Neuronal stem cell (in vitro differentiated cells): Measurements from ENCODE around the gene FRA10AC1.

Experiments used
- DNase-seq: peaks from one replicate; pipeline ENCODE4 v3.0.0-alpha.2; 2013; ENCODE audit warnings: low spot score
- H2AFZ ChIP-seq: one replicate; pipeline ENCODE4 v1.6.1; 2013; ENCODE audit warnings: mild to moderate bottlenecking, low read length, inconsistent platforms
- H2AK5ac ChIP-seq: 2 replicates; pipeline ENCODE4 v1.6.1; 2013; ENCODE audit warnings: low read depth, mild to moderate bottlenecking, inconsistent platforms, low read length, moderate library complexity, mixed read lengths
- H2BK120ac ChIP-seq: 2 replicates; pipeline ENCODE4 v1.6.1; 2013; ENCODE audit warnings: low read depth, mild to moderate bottlenecking, inconsistent platforms, low read length, moderate library complexity, mixed read lengths
- H2BK12ac ChIP-seq: one replicate; pipeline ENCODE4 v1.6.1; 2013; ENCODE audit warnings: low read length, inconsistent platforms
- H2BK15ac ChIP-seq: 2 replicates; pipeline ENCODE4 v1.6.1; 2013; ENCODE audit warnings: mild to moderate bottlenecking, low read length, inconsistent platforms, mixed read lengths
- H2BK5ac ChIP-seq: one replicate; pipeline ENCODE4 v1.6.1; 2013; ENCODE audit warnings: inconsistent platforms, mild to moderate bottlenecking, low read length, moderate library complexity
- H3K14ac ChIP-seq: one replicate; pipeline ENCODE4 v1.6.1; 2013; ENCODE audit warnings: low read length, inconsistent platforms
- H3K18ac ChIP-seq: 2 replicates; pipeline ENCODE4 v1.6.1; 2013; ENCODE audit warnings: low read length, inconsistent platforms
- H3K23ac ChIP-seq: 2 replicates; pipeline ENCODE4 v1.6.1; 2013; ENCODE audit warnings: low read depth, mild to moderate bottlenecking, mixed read lengths, low read length, inconsistent platforms; ENCODE audit not compliant: poor library complexity
- H3K27ac ChIP-seq: replicated peaks from 3 replicates; pipeline ENCODE4 v1.5.1; 2013; ENCODE audit warnings: low read length, inconsistent platforms
- H3K27me3 ChIP-seq, 3 experiments: 2 replicates each; pipeline ENCODE4 v1.6.1; 2013; ENCODE audit warnings: low read length in 3 of 3, mild to moderate bottlenecking in 2 of 3, inconsistent platforms in 1 of 3, low read depth in 1 of 3, mixed read lengths in 1 of 3, moderate library complexity in 1 of 3; ENCODE audit not compliant: control insufficient read depth in 3 of 3, insufficient read depth in 3 of 3
- H3K36me3 ChIP-seq, 2 donors: replicated peaks in 1 of 2; 2 replicates each; pipeline ENCODE4 v1.6.1; 2013; ENCODE audit warnings: low read length in 2 of 2; ENCODE audit not compliant: control insufficient read depth in 2 of 2, insufficient read depth in 2 of 2
- H3K4ac ChIP-seq: 2 replicates; pipeline ENCODE4 v1.6.1; 2013; ENCODE audit warnings: inconsistent platforms, mild to moderate bottlenecking, low read length, moderate library complexity
- H3K4me1 ChIP-seq, 2 donors: 1 replicate in 1 of 2; 2 replicates in 1 of 2; pipeline ENCODE4 v1.6.1; 2013; ENCODE audit warnings: low read length in 2 of 2, low read depth in 1 of 2; ENCODE audit not compliant: control insufficient read depth in 2 of 2, insufficient read depth in 1 of 2
- H3K4me2 ChIP-seq: one replicate; pipeline ENCODE4 v1.6.1; 2013; ENCODE audit warnings: mild to moderate bottlenecking, low read length, inconsistent platforms; ENCODE audit not compliant: insufficient read depth, poor library complexity, severe bottlenecking
- H3K4me3 ChIP-seq, 2 donors: 2 replicates each; pipeline ENCODE4 v1.5.1; 2013; ENCODE audit warnings: low read length in 2 of 2, mild to moderate bottlenecking in 2 of 2, inconsistent platforms in 1 of 2, moderate library complexity in 1 of 2
- H3K79me1 ChIP-seq: one replicate; pipeline ENCODE4 v1.6.1; 2013; ENCODE audit warnings: low read depth, mild to moderate bottlenecking, inconsistent platforms, low read length, moderate library complexity
- H3K9ac ChIP-seq: one replicate; pipeline ENCODE4 v1.6.1; 2013; ENCODE audit warnings: mild to moderate bottlenecking, low read depth, low read length, inconsistent platforms; ENCODE audit not compliant: poor library complexity
- H3K9me3 ChIP-seq, 2 donors: replicated peaks in 1 of 2; 2 replicates each; pipeline versions ENCODE3 to v1.6.1; 2013; ENCODE audit warnings: low read length in 2 of 2, mild to moderate bottlenecking in 2 of 2, inconsistent platforms in 1 of 2, low read depth in 1 of 2, mixed read lengths in 1 of 2, moderate library complexity in 1 of 2; ENCODE audit not compliant: control insufficient read depth in 2 of 2, insufficient read depth in 1 of 2
- H4K8ac ChIP-seq: one replicate; pipeline ENCODE4 v1.6.1; 2013; ENCODE audit warnings: low read depth, mild to moderate bottlenecking, inconsistent platforms, low read length, moderate library complexity
- H4K91ac ChIP-seq: one replicate; pipeline ENCODE4 v1.6.1; 2013; ENCODE audit warnings: low read length, low read depth, mild to moderate bottlenecking, inconsistent platforms; ENCODE audit not compliant: poor library complexity
- WGBS, 2 donors: extraction: QIAGEN DNeasy Blood & Tissue Kit; methylation state at CpG; one replicate each; pipeline ENCODE4 v1.1.7; 2013; ENCODE audit warnings: missing lambda C conversion rate in 2 of 2, mixed read lengths in 1 of 2; ENCODE audit not compliant: insufficient read length in 2 of 2, insufficient replicate concordance in 1 of 2; ENCODE audit errors: extremely low coverage in 2 of 2; 5-methylcytosine and 5-hydroxymethylcytosine counted together

FRA10AC1 gene

GRCh38 chr10:93718937-93719725 is 16.7 kb upstream of the FRA10AC1 start:
- no peaks in the 10 kb centered on the region for H3K9me3 ChIP-seq
- DNase-seq, result no peak
- H3K23ac ChIP-seq, result no peak overlapping the region
- no peak overlapping the region for H2BK12ac ChIP-seq
- no peaks in the 10 kb centered on the region for H3K4me1 ChIP-seq
- H2BK15ac ChIP-seq, result no peak overlapping the region
- H2BK120ac ChIP-seq, result no peak overlapping the region
- no peak overlapping the region for H3K4ac ChIP-seq
- no peak overlapping the region for H3K27ac ChIP-seq
- H2AFZ ChIP-seq, result no peak overlapping the region
- no peak overlapping the region for H3K9ac ChIP-seq
- no peak overlapping the region for H2BK5ac ChIP-seq
- no peak overlapping the region for H3K4me2 ChIP-seq
- no peak overlapping the region for H3K4me3 ChIP-seq
- no peak overlapping the region for H2AK5ac ChIP-seq
- peaks cover 0 to 7% (median 0%) of the 10 kb centered on the region in 3 experiments for H3K27me3 ChIP-seq
- WGBS, 2 donors, result no CpG with 5 or more reads among the region's 8 CpGs
- H4K91ac ChIP-seq, result no peak overlapping the region
- H3K14ac ChIP-seq, result no peak overlapping the region
- no peak overlapping the region for H4K8ac ChIP-seq
- no peaks in the 10 kb centered on the region for H3K79me1 ChIP-seq
- H3K18ac ChIP-seq, result no peak overlapping the region
- H3K36me3 ChIP-seq, result no peaks in the 10 kb centered on the region

DNA sequence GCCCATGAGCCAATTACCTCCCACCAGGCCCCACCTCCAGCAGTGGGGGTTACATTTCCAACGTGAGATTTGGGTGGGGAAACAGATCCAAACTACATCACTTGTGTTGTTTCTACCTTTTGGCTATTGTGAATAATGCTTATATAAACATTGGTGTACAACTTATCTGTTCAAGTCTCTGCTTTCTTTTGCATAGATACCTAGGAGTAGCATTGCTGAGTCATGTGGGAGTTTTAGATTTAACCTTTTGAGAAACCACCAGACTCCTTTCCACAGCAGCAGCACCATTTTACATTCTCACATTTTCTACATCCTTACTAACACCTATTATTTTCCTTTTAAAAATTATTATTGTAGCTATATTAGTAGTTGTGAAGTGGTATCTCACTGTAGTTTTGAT is 14.4 kb upstream of the FRA10AC1 start:
- H3K9me3 ChIP-seq, result no peaks in the 10 kb centered on the region
- no peak overlapping the region for H3K9ac ChIP-seq
- no peaks in the 10 kb centered on the region for H3K4me1 ChIP-seq
- no peak overlapping the region for H3K4me2 ChIP-seq
- H3K27me3 ChIP-seq, result peaks cover 0 to 7% (median 0%) of the 10 kb centered on the region in 3 experiments
- no peak overlapping the region for H2BK5ac ChIP-seq
- no peaks in the 10 kb centered on the region for H3K79me1 ChIP-seq
- no peak overlapping the region for H2AFZ ChIP-seq
- H3K23ac ChIP-seq, result no peak overlapping the region
- no CpG with 5 or more reads among the region's 1 CpG for WGBS, 2 donors
- H3K14ac ChIP-seq, result no peak overlapping the region
- H3K18ac ChIP-seq, result no peak overlapping the region
- no peaks in the 10 kb centered on the region for H3K36me3 ChIP-seq
- no peak overlapping the region for H2BK12ac ChIP-seq
- no peak overlapping the region for H3K4me3 ChIP-seq
- H4K8ac ChIP-seq, result no peak overlapping the region
- no peak overlapping the region for H3K4ac ChIP-seq
- H3K27ac ChIP-seq, result no peak overlapping the region
- no peak overlapping the region for H2BK15ac ChIP-seq
- no peak overlapping the region for H2AK5ac ChIP-seq
- H2BK120ac ChIP-seq, result no peak overlapping the region
- no peak overlapping the region for H4K91ac ChIP-seq
- DNase-seq, result no peak

DNA sequence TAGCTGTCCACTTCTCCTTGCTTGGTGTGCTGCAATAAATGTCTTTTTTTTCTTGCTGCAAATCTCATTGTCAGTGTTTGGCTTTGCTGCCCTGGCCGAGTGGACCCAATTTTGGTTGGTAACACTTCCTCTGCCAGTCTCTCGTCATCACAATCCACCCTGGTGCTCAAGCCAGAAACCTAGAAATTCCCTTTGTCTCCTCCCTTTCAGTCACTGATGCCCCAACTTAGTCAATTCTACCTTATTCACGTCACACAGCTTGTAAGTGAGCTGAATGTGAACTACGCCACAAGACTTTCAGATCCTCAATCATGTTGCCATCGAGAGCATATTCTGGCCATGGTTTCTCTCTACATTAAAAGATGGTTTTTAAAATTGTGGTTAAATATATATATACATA is 13.0 kb upstream of the FRA10AC1 start:
- no peak overlapping the region for H4K8ac ChIP-seq
- H3K4me3 ChIP-seq, result no peak overlapping the region
- H3K27ac ChIP-seq, result no peak overlapping the region
- H3K14ac ChIP-seq, result no peak overlapping the region
- no peaks in the 10 kb centered on the region for H3K36me3 ChIP-seq
- no peak overlapping the region for H2BK120ac ChIP-seq
- no peak overlapping the region for H3K23ac ChIP-seq
- H4K91ac ChIP-seq, result no peak overlapping the region
- no peak overlapping the region for H2AFZ ChIP-seq
- DNase-seq, result no peak
- no peaks in the 10 kb centered on the region for H3K9me3 ChIP-seq
- H3K18ac ChIP-seq, result no peak overlapping the region
- no peak overlapping the region for H2BK12ac ChIP-seq
- no peak overlapping the region for H2AK5ac ChIP-seq
- peaks cover 0 to 11% (median 0%) of the 10 kb centered on the region in 3 experiments for H3K27me3 ChIP-seq
- no peak overlapping the region for H3K9ac ChIP-seq
- no peaks in the 10 kb centered on the region for H3K4me1 ChIP-seq
- no peak overlapping the region for H2BK15ac ChIP-seq
- H2BK5ac ChIP-seq, result no peak overlapping the region
- no peak overlapping the region for H3K4me2 ChIP-seq
- no peak overlapping the region for H3K4ac ChIP-seq
- H3K79me1 ChIP-seq, result no peaks in the 10 kb centered on the region
- no CpG with 5 or more reads among the region's 5 CpGs for WGBS, 2 donors

DNA sequence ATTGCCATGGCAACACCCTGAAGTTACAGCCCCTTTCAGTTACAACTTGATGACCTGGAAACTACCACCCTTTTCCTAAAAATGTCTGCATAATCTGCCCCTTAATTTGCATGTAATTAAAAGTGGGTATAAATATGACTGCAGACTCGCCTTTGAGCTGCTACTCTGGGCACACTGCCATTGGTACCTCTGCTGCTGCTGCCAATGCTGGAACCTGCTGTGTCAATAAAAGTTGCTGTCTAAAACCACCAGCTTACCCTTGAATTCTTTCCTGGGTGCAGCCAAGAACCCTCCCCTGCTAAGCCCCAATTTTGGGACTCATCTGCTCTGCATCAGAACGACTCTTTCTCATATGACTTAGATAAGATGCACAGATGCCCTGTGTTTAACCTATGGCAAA is 10.2 kb upstream of the FRA10AC1 start:
- Histone ChIP-seq H4K8ac (no peak overlapping the region), H2BK15ac (no peak overlapping the region), H3K27ac (no peak overlapping the region), H3K23ac (no peak overlapping the region), H3K18ac (no peak overlapping the region), H3K27me3 (peaks cover 0 to 9% (median 0%) of the 10 kb centered on the region in 3 experiments), H3K36me3 (no peaks in the 10 kb centered on the region), H3K79me1 (no peaks in the 10 kb centered on the region), H3K4me1 (no peaks in the 10 kb centered on the region), H4K91ac (no peak overlapping the region), H3K9me3 (no peaks in the 10 kb centered on the region), H3K4me2 (no peak overlapping the region), H3K9ac (no peak overlapping the region), H3K4me3 (no peak overlapping the region), H2BK5ac (no peak overlapping the region), H2BK120ac (no peak overlapping the region), H2BK12ac (no peak overlapping the region), H2AK5ac (no peak overlapping the region), H3K14ac (no peak overlapping the region), H3K4ac (no peak overlapping the region), H2AFZ (no peak overlapping the region)
- no peak for DNase-seq
- no CpG with 5 or more reads among the region's 2 CpGs for WGBS, 2 donors
